HCT116 (cell line): ENCODE data around the gene C1orf21. TPM values are rescaled to one million over a fixed set of nuclear protein-coding genes. Genes with fewer than 3 reads are reported as not detected.

Experiments used
- ATAC-seq: fragments of 200-7000 bp; cut with Tn5 transposase; 2 replicates; pipeline ENCODE4 v1.9.1; 2020; ENCODE audit warnings: mild to moderate bottlenecking, moderate library complexity
- BruUV-seq: library from RNA; stranded (reverse); fragments of 400-500 nt; replicated peaks from 2 replicates; lab custom pipeline; 2021; lab: Mats Ljungman, UMichigan
- CTCF ChIA-PET: fragments of 300-600 bp; sonication (Branson Sonifier 250); formaldehyde crosslinking; loops from one replicate; lab custom pipeline; 2021; ENCODE audit warnings: antibody characterized with exemption; lab: Charles Lee
- POLR2A ChIA-PET: fragments of 300-600, 350-600 bp; sonication (Branson Sonifier 250); formaldehyde crosslinking; loops from one replicate; lab custom pipeline; 2021; ENCODE audit warnings: antibody characterized with exemption; lab: Charles Lee
- RAD21 ChIA-PET, 2 experiments: fragments of 300-600 bp; sonication (Branson Sonifier 250); formaldehyde crosslinking; loops; one replicate each; lab custom pipeline; 2023; ENCODE audit warnings: low total read pairs in 2 of 2; ENCODE audit not compliant: uncharacterized antibody in 2 of 2, unreplicated experiment in 2 of 2, low non-redundant PET in 1 of 2; lab: Charles Lee
- DNase-seq: peaks from one replicate; pipeline ENCODE4 v3.0.0-alpha.2; 2010; ENCODE audit warnings: low read depth, low spot score
- H2AFZ ChIP-seq: fragments of 200-600 bp; shearing (Covaris generic), sonication (generic); 2 replicates; pipeline ENCODE4 v1.6.1; 2017; ENCODE audit warnings: low read depth, mixed run types, mixed read lengths, antibody characterized with exemption, low read length; ENCODE audit not compliant: poor library complexity, severe bottlenecking
- H3K27ac ChIP-seq: 2 replicates; pipeline ENCODE4 v1.5.1; 2012; ENCODE audit warnings: low read depth, low read length
- H3K27me3 ChIP-seq: fragments of 200-600 bp; sonication (generic); 2 replicates; pipeline ENCODE4 v1.6.1; 2016; ENCODE audit warnings: mixed run types, low read length, mixed read lengths; ENCODE audit not compliant: insufficient read depth
- H3K36me3 ChIP-seq, 2 experiments: fragments of 200-500 bp in 1 of 2; fragments of 200-600 bp in 1 of 2; sonication (Bioruptor generic) in 1 of 2; sonication (generic) in 1 of 2; 2 replicates each; pipeline versions ENCODE4 v1.5.1 to v1.6.1; 2014 to 2016; ENCODE audit warnings: low read length in 2 of 2, inconsistent platforms in 1 of 2, mixed read lengths in 1 of 2, mixed run types in 1 of 2; ENCODE audit not compliant: insufficient read depth in 2 of 2, control insufficient read depth in 1 of 2
- H3K4me1 ChIP-seq, 2 experiments: fragments of 200-600 bp in 1 of 2; sonication (generic) in 1 of 2; 2 replicates each; pipeline versions ENCODE4 v1.5.1 to v1.6.1; 2012 to 2017; ENCODE audit warnings: low read length in 2 of 2, inconsistent platforms in 1 of 2, mild to moderate bottlenecking in 1 of 2, mixed read lengths in 1 of 2, mixed run types in 1 of 2, moderate library complexity in 1 of 2; ENCODE audit not compliant: insufficient read depth in 2 of 2, control insufficient read depth in 1 of 2
- H3K4me2 ChIP-seq: fragments of 200-600 bp; sonication (generic); 2 replicates; pipeline ENCODE4 v1.6.1; 2017; ENCODE audit warnings: mixed run types, low read length, mixed read lengths
- H3K4me3 ChIP-seq, 2 experiments: fragments of 200-600 bp in 1 of 2; sonication (generic) in 1 of 2; replicated peaks in 1 of 2; 2 replicates each; pipeline ENCODE4 v1.5.1; 2011 to 2016; ENCODE audit warnings: low read length in 2 of 2, control low read depth in 1 of 2, low read depth in 1 of 2, mild to moderate bottlenecking in 1 of 2, mixed read lengths in 1 of 2, mixed run types in 1 of 2
- H3K79me2 ChIP-seq: fragments of 200-600 bp; sonication (generic); 2 replicates; pipeline ENCODE4 v1.6.1; 2017; ENCODE audit warnings: mild to moderate bottlenecking, mixed run types, low read length, moderate library complexity, mixed read lengths; ENCODE audit not compliant: insufficient read depth
- H3K9ac ChIP-seq: fragments of 200-600 bp; sonication (generic); 2 replicates; pipeline ENCODE4 v1.6.1; 2016; ENCODE audit warnings: low read length, mixed read lengths
- H3K9me2 ChIP-seq: fragments of 200-600 bp; sonication (generic), shearing (Covaris generic); 2 replicates; pipeline ENCODE4 v1.6.1; 2017; ENCODE audit warnings: mixed run types, mild to moderate bottlenecking, moderate library complexity; ENCODE audit not compliant: insufficient read depth
- H3K9me3 ChIP-seq, 2 experiments: fragments of 200-500 bp in 1 of 2; fragments of 200-600 bp in 1 of 2; sonication (Bioruptor generic) in 1 of 2; sonication (generic) in 1 of 2; 2 replicates each; pipeline ENCODE4 v1.6.1; 2014 to 2017; ENCODE audit warnings: low read length in 2 of 2, mixed read lengths in 2 of 2, inconsistent platforms in 1 of 2, low read depth in 1 of 2, mild to moderate bottlenecking in 1 of 2, mixed run types in 1 of 2, moderate library complexity in 1 of 2; ENCODE audit not compliant: control insufficient read depth in 1 of 2, insufficient read depth in 1 of 2
- H4K20me1 ChIP-seq: fragments of 200-600 bp; sonication (generic), shearing (Covaris generic); 2 replicates; pipeline ENCODE4 v1.6.1; 2017; ENCODE audit warnings: mixed run types, mild to moderate bottlenecking, moderate library complexity; ENCODE audit not compliant: insufficient read depth
- ATF3 ChIP-seq: IDR thresholded peaks from 2 replicates; pipeline ENCODE4 v1.6.1; 2012
- CBX3 ChIP-seq: IDR thresholded peaks from 2 replicates; pipeline ENCODE4 v1.6.1; 2012; ENCODE audit warnings: low read depth
- CEBPB ChIP-seq: IDR thresholded peaks from 2 replicates; pipeline ENCODE4 v1.6.1; 2012; ENCODE audit warnings: low read depth
- CTCF ChIP-seq, 3 experiments: fragments of 200-600 bp in 1 of 3; sonication (generic) in 1 of 3; IDR thresholded peaks in 2 of 3; conservative IDR thresholded peaks in 1 of 3; 2 replicates each; pipeline ENCODE4 v1.5.1; 2012 to 2017; ENCODE audit warnings: low read depth in 2 of 3, low read length in 2 of 3, antibody characterized with exemption in 1 of 3, borderline replicate concordance in 1 of 3, control low read depth in 1 of 3, mild to moderate bottlenecking in 1 of 3, mixed read lengths in 1 of 3, mixed run types in 1 of 3, moderate library complexity in 1 of 3; ENCODE audit not compliant: insufficient read depth in 1 of 3
- EGR1 ChIP-seq: IDR thresholded peaks from 2 replicates; pipeline ENCODE4 v1.6.1; 2012; ENCODE audit warnings: low read depth
- MAX ChIP-seq: IDR thresholded peaks from 2 replicates; pipeline ENCODE4 v1.6.1; 2012
- POLR2A ChIP-seq: IDR thresholded peaks from 2 replicates; pipeline ENCODE4 v1.7.0; 2011; ENCODE audit warnings: borderline replicate concordance; ENCODE audit not compliant: insufficient read depth, insufficient read length; ENCODE audit errors: extremely low read depth
- RAD21 ChIP-seq: IDR thresholded peaks from 2 replicates; pipeline ENCODE4 v1.6.1; 2012; ENCODE audit warnings: low read depth, mild to moderate bottlenecking
- SRF ChIP-seq: IDR thresholded peaks from 2 replicates; pipeline ENCODE4 v1.6.1; 2012; ENCODE audit warnings: low read depth
- TCF7L2 ChIP-seq: IDR thresholded peaks from 2 replicates; pipeline ENCODE4 v1.7.0; 2011; ENCODE audit warnings: borderline replicate concordance, inconsistent platforms; ENCODE audit not compliant: insufficient read depth, insufficient read length; ENCODE audit errors: extremely low read depth
- YY1 ChIP-seq: IDR thresholded peaks from 2 replicates; pipeline ENCODE4 v1.6.1; 2011; ENCODE audit warnings: low read length, low read depth, moderate library complexity, mild to moderate bottlenecking; ENCODE audit not compliant: insufficient replicate concordance; ENCODE audit errors: extremely low read depth
- ZFX ChIP-seq: fragments of 450-650 bp; IDR thresholded peaks from 2 replicates; pipeline ENCODE4 v1.6.1; 2017
- intact Hi-C: fragments of 100-400 bp; cut with micrococcal nuclease; formaldehyde crosslinking; loops from 2 replicates; pipeline ENCODE4 v1.10.0; 2022
- total RNA-seq: library from RNA; stranded (reverse); gene quantifications from one replicate; pipeline ENCODE4 v1.2.1, GENCODE V29; 2021; ENCODE audit not compliant: unreplicated experiment

The C1orf21 gene
- total RNA-seq, 1 experiment from 2014 or later = 8.9 TPM

GRCh38 chr1:184562806-184563205 is 176.0 kb downstream of the C1orf21 start:
- no peak overlapping the region for H2AFZ ChIP-seq
- H4K20me1 ChIP-seq = no peaks in the 10 kb centered on the region
- POLR2A ChIA-PET = no interaction called here
- TF ChIP-seq CEBPB (no peak), ATF3 (no peak), TCF7L2 (no peak)
- TF ChIP-seq, all 23 proteins: peak for 0
- no peaks in the 10 kb centered on the region for H3K36me3 ChIP-seq
- H3K4me3 ChIP-seq = no peak overlapping the region
- intact Hi-C loops = loop anchor here (1.0 kb wide), 1 partner anchor 488 kb away; no protein-coding TSS in a partner anchor
- DNase-seq (no peak), ATAC-seq (no peak)
- H3K9ac ChIP-seq = no peak overlapping the region
- H3K79me2 ChIP-seq = no peaks in the 10 kb centered on the region
- H3K9me3 ChIP-seq = no peaks in the 10 kb centered on the region
- H3K27me3 ChIP-seq = no peaks in the 10 kb centered on the region
- no peak overlapping the region for H3K4me2 ChIP-seq
- no peaks in the 10 kb centered on the region for H3K4me1 ChIP-seq
- no TSS peak for BruUV-seq
- H3K9me2 ChIP-seq = no peaks in the 10 kb centered on the region
- ChIA-PET CTCF (interaction anchor here (1.0 to 1.3 kb wide), 4 partner anchors 101 to 647 kb away, joined by 3 to 7 read pairs (median 4); no protein-coding TSS in a partner anchor), RAD21 (no interaction called here)
- no peak overlapping the region for H3K27ac ChIP-seq

- no peak overlapping the region for H3K27ac ChIP-seq
- ChIA-PET RAD21 (no interaction called here), POLR2A (no interaction called here), CTCF (interaction anchor here (1.0 to 1.3 kb wide), 4 partner anchors 101 to 647 kb away, joined by 3 to 7 read pairs (median 4); no protein-coding TSS in a partner anchor)
- no peak overlapping the region for H2AFZ ChIP-seq
- no peaks in the 10 kb centered on the region for H3K79me2 ChIP-seq
- ATAC-seq (peak; percentile 47; the same call in 1 of the 2 replicates), DNase-seq (no peak)
- H3K9me2 ChIP-seq = no peaks in the 10 kb centered on the region
- H3K9me3 ChIP-seq = no peaks in the 10 kb centered on the region
- no peak overlapping the region for H3K4me2 ChIP-seq
- no TSS peak for BruUV-seq
- no peaks in the 10 kb centered on the region for H3K4me1 ChIP-seq
- H3K27me3 ChIP-seq = no peaks in the 10 kb centered on the region
- no peak overlapping the region for H3K4me3 ChIP-seq
- H3K36me3 ChIP-seq = no peaks in the 10 kb centered on the region
- intact Hi-C loops = loop anchor here (1.0 kb wide), 1 partner anchor 488 kb away; no protein-coding TSS in a partner anchor
- no peak overlapping the region for H3K9ac ChIP-seq
- peak; percentile 32 to 55 (median 48); a peak in 5 of 6 replicates for TF ChIP-seq CTCF (IDR thresholded peaks at IDR 0.05 in 2 of 3, conservative IDR thresholded peaks at IDR 0.05 in 1 of 3; ENCODE audit: borderline replicate concordance in 1 of 3, insufficient read depth in 1 of 3, low read depth in 2 of 3, low read length in 2 of 3)
- TF ChIP-seq POLR2A = no peak
- TF ChIP-seq CEBPB = no peak
- TF ChIP-seq SRF = no peak
- TF ChIP-seq ATF3 = no peak
- TF ChIP-seq MAX = no peak
- TF ChIP-seq RAD21 = peak; percentile 73
- TF ChIP-seq EGR1 = no peak
- TF ChIP-seq ZFX = no peak
- no peak for TF ChIP-seq CBX3
- no peak for TF ChIP-seq YY1
- TF ChIP-seq, all 23 proteins: peak for 2
- H4K20me1 ChIP-seq = no peaks in the 10 kb centered on the region
Observed at GRCh38 chr1:184563308-184563707, 176.5 kb downstream of the C1orf21 start.
